GM19239 (cell line): Measurements from ENCODE around the gene PDZD2.

ENCODE experiments used
- DNase-seq: peaks from one replicate; pipeline ENCODE4 v3.0.0; 2011; ENCODE audit warnings: low spot score; ENCODE audit not compliant: insufficient read length
- FAIRE-seq: peaks from 2 replicates; lab custom pipeline; 2011; peaks lifted over from hg19 to GRCh38; lab: Jason Lieb, UNC

Gene PDZD2

GRCh38 chr5:31635446-31635845 lies 3.5 kb upstream of the PDZD2 start:
- FAIRE-seq (no peak), DNase-seq (no peak)

GRCh38 chr5:31637851-31638250 lies 1.1 kb upstream of the PDZD2 start:
- FAIRE-seq (no peak), DNase-seq (no peak)

- DNase-seq = no peak
- no peak for FAIRE-seq
Observed at GRCh38 chr5:31638345-31638744, 586 bp upstream of the PDZD2 start.

GRCh38 chr5:31639481-31640411 lies 815 bp downstream of the PDZD2 start:
- FAIRE-seq (no peak), DNase-seq (no peak)

- FAIRE-seq = no peak
- DNase-seq = no peak
Observed at GRCh38 chr5:31640573-31640972, 1.6 kb downstream of the PDZD2 start.

- FAIRE-seq (no peak), DNase-seq (no peak)
Observed at GRCh38 chr5:31641059-31641458, 2.1 kb downstream of the PDZD2 start.

GRCh38 chr5:31641575-31641974 lies 2.6 kb downstream of the PDZD2 start:
- FAIRE-seq = no peak

GRCh38 chr5:31645420-31646081 lies 6.6 kb downstream of the PDZD2 start:
- no peak for FAIRE-seq
- DNase-seq = no peak

More at GRCh38 chr5:31641575-31641974, 2.6 kb downstream of the PDZD2 start:
- no peak for DNase-seq

- no peak for FAIRE-seq
Observed at GRCh38 chr5:31648326-31648725, 9.4 kb downstream of the PDZD2 start.

GRCh38 chr5:31651241-31651640 lies 12.3 kb downstream of the PDZD2 start:
- FAIRE-seq (no peak), DNase-seq (no peak)

More at GRCh38 chr5:31648326-31648725, 9.4 kb downstream of the PDZD2 start:
- no peak for DNase-seq

GRCh38 chr5:31655491-31655890 lies 16.6 kb downstream of the PDZD2 start:
- no peak for DNase-seq
- no peak for FAIRE-seq

- FAIRE-seq = no peak
- no peak for DNase-seq
Observed at GRCh38 chr5:31656806-31657205, 17.9 kb downstream of the PDZD2 start.

GRCh38 chr5:31657315-31657979 lies 18.5 kb downstream of the PDZD2 start:
- no peak for DNase-seq
- no peak for FAIRE-seq

- DNase-seq (no peak), FAIRE-seq (no peak)
Observed at GRCh38 chr5:31661257-31661656, 22.3 kb downstream of the PDZD2 start.

- DNase-seq = no peak
- no peak for FAIRE-seq
Observed at GRCh38 chr5:31663519-31663918, 24.6 kb downstream of the PDZD2 start.

GRCh38 chr5:31664566-31664965 lies 25.6 kb downstream of the PDZD2 start:
- DNase-seq (no peak), FAIRE-seq (no peak)

- DNase-seq (no peak), FAIRE-seq (no peak)
Observed at GRCh38 chr5:31671339-31671741, 32.4 kb downstream of the PDZD2 start.

- no peak for DNase-seq
- FAIRE-seq = no peak
Observed at GRCh38 chr5:31674371-31674951, 35.5 kb downstream of the PDZD2 start.

- DNase-seq (no peak), FAIRE-seq (no peak)
Observed at GRCh38 chr5:31675472-31675871, 36.5 kb downstream of the PDZD2 start.

- FAIRE-seq (no peak), DNase-seq (no peak)
Observed at GRCh38 chr5:31678180-31678579, 39.2 kb downstream of the PDZD2 start.

GRCh38 chr5:31680528-31680927 lies 41.6 kb downstream of the PDZD2 start:
- DNase-seq (no peak), FAIRE-seq (no peak)
